GM20431 (cell line): ENCODE data around the gene PAM16.
"Not testable (repeated sequence)": the region's sequence is repeated elsewhere in the genome, so short reads cannot be mapped to it uniquely, and the experiment has no call there.

Source experiments
- in situ Hi-C: fragments of 300-500 bp; cut with MseI, MboI; formaldehyde crosslinking; loops from one replicate; pipeline ENCODE4 v1.15.0; 2020; ENCODE audit warnings: low sequenced_read_pairs; ENCODE audit not compliant: unreplicated experiment

PAM16 gene

DNA sequence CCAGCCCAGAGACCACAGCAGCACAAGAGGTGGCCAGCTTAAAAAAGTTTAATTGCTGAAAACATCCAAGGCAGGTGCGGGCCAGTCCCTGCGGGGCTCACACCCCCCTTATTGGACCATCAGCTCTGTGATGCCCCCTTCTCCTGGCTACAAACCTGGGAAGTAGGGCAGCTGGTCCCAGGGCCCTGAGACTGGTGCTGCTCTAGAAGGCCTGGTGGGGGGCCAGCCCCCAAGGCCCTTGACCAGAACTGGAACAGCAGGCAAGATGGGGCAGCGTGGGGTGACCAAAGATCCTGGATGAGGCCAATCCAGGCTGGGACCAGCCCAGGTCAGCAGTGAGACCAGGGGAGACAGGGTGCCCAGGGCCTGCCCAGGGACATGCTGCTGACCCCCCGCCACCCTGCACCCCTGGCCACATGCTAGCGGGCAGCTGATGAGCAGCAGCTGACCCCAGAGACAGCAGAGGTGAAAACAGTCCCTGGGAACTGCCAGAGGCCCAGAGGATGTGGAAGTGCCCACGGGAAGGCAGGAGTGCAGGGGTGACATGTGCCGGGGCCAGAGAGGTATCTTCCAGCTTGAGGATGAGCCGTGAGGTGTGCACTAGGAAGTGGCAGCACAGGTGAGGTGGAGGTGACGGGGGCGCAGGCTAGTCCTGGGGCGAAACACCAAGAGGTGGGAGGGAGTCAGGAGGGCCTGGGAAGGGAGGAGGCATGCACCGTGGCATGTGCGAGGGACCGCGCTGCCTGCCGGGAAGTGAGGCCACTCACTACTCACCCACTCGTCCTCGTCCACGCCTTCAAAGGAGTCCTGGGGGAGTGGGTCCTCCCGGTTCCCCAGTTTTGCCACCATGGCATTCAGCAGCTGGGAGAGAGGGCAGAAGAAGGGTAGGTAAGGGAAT, 3.6 kb upstream of the PAM16 start:
- in situ Hi-C loops = no loop called here

DNA sequence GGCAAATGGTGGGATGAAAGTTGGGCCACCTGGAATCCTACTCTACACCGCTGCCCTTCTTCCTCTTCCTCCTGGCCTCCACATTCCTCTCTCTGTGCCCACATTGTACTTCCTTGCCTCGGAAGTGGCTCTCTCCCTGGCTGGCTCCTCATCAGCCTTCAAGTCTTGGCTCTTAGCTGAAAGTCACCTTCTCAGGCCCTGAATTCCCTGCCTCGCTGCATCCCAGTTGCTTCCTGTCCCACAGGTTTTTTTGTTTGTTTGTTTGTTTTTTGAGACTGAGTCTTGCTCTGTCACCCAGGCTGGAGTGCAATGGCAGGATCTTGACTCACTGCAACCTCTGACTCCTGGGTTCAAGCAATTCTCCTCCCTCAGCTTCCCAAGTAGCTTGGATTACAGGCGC, 2.6 kb upstream of the PAM16 start:
- in situ Hi-C loops = no loop called here

GRCh38 chr16:4352843-4353242, 1.7 kb upstream of the PAM16 start:
- in situ Hi-C loops = no loop called here

DNA sequence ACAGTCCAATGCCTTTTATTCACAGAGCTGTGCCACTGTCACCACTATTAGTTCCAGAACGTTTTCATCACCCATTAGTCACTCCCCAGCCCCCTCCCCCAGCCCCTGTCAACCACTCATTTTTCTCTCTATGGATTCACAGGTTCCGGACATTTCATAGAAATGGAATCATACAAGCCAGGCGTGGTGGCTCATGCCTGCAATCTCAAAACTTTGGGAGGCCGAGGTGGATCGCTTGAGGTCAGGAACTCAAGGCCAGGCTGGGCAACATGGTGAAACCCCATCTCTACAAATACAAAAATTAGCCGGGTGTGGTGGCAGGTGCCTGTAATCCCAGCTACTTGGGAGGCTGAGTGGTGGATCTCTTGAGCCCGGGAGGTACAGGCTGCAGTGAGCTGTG, 759 bp upstream of the PAM16 start:
- in situ Hi-C loops = no loop called here

- in situ Hi-C loops = no loop called here
Observed at GRCh38 chr16:4350365-4350786, 745 bp downstream of the PAM16 start.

DNA sequence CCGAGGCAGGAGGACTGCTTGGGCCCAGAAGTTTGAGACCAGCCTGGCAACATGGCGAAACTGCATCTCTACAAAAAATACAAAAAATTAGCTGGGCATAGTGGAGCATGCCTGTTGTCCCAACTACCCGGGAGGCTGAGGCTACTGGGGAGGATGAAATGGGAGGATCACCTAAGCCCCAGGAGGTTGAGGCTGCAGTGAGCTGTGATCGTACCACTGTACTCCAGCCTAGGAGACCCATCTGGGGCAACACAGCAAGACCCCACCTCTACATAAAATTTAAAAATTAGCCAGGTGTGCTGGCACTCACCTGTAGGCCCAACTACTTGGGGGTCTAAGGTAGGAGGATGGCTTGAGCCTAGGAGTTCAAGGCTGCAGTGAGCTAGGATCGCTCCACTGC, 1.8 kb downstream of the PAM16 start:
- in situ Hi-C loops = no loop called here

DNA sequence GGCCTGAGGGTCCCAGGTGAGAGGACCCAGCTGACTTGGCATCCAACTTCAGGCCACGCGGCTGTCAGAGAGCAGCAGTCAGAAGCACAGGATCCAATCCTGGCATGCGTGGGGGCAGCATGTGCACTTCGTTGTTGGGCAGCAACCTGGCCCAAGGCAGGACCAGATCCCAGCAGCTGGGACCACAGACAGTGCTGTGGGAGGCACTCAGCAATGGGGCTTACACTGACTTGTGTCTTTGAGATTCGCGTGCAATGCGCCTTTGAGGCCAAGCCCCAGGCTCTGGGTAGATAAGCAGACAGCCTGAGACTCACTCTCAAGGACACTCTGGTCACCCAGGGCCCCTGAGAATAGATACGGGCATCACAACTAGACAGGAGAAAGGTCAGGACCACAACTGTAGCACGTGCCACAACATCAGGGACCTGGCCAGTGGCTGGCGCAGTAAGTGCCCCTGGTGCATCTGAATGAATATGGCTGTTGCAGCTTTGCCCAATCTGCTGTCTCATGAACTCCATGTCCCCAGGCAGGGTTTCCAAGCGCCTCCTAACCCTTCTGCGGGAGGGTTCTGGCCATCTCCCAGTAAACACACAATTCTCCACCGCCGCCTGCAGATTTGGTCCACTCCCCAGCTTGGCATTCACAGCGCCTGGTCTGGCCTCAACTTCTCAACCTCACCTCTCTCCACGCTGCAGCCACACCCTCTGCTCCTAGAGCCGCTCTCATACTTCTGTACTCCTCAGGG, 3.2 kb downstream of the PAM16 start:
- in situ Hi-C loops = no loop called here

DNA sequence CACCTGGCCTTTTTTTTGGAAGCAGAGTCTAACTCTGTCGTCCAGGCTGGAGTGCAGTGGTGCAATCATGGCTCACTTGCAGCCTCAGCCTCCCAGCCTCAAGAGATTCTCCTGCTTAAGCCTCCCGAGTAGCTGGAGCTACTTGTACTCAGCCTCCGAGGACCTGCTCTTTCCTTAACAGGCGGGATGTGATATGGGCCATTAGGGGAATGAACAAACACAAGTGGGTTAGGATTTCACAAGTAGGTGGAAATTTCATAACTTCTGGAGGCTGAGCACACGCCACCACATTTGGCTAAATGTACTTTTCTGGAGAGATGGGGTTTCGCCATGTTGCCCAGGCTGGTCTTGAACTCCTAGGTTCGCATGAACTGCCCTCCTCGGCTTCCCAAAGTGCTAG, 4.1 kb downstream of the PAM16 start:
- in situ Hi-C loops = no loop called here

DNA sequence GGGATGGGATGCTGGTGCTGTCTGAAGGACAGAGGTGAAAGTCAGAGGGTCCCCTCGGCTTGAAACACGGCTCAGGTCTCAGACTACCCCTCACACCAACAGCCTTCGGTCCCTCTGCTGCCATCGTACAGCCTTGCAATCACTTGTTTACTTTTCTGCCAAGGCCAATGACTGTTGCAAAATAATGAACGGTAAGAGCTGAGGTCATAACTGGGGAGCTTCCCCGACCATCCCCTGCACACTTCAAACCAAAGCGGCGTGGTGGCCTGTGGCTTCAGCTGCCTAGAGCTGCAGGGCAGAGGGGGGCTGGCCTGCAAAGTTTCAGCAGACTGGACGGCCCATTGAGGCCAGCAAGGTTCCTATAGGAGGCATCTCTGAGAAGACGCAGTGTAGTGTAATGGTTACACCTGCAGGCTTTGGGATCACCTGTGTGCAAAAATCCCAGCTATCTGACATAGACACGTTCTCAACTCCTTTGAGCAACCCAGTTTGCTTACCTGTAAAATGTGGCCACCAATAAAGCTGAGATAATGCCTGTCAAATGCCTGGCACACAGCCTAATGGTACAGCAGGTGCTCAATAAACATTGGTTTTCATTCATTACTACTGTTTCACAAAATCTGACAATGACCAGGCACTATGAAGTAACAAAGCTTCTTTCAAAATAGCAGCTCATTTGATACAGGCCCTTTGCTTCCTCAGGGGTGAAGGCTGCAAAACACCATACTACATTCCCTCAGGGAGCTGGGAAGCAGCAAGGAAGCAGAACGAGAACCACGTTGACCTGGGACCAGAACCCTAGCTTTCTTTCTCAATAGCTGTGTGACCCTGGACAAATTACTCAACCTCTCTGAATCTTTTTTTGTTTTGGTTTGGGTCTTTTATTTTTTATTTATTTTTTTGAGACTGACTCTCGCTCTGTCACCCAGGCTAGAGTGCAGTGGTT, 5.0 kb downstream of the PAM16 start:
- in situ Hi-C loops = no loop called here

- in situ Hi-C loops = no loop called here
Observed at GRCh38 chr16:4344983-4345835, 5.9 kb downstream of the PAM16 start.

DNA sequence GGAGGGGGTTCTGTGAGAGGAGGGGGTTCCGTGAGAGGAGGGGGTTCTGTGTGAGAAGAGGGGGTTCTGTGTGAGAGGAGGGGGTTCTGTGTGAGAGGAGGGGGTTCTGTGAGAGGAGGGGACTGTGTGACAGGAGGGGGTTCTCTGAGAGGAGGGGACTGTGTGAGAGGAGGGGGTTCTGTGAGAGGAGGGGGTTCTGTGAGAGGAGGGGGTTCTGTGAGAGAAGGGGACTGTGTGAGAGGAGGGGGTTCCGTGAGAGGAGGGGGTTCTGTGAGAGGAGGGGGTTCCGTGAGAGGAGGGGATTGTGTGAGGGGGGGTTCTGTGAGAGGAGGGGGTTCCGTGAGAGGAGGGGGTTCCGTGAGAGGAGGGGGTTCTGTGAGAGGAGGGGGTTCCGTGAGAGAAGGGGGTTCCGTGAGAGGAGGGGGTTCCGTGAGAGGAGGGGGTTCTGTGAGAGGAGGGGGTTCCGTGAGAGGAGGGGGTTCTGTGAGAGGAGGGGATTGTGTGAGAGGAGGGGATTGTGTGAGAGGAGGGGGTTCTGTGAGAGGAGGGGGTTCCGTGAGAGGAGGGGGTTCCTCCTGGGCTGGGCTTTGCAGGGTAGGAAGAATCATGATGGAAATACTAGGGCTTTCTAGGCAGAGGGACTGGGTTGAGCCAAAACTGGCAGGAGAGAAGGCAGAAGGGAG, 6.7 kb downstream of the PAM16 start:
- in situ Hi-C loops = not testable (repeated sequence)

GRCh38 chr16:4342866-4343744, 8.0 kb downstream of the PAM16 start:
- in situ Hi-C loops = no loop called here

- in situ Hi-C loops = no loop called here
Observed at GRCh38 chr16:4341250-4341649, 9.9 kb downstream of the PAM16 start.

DNA sequence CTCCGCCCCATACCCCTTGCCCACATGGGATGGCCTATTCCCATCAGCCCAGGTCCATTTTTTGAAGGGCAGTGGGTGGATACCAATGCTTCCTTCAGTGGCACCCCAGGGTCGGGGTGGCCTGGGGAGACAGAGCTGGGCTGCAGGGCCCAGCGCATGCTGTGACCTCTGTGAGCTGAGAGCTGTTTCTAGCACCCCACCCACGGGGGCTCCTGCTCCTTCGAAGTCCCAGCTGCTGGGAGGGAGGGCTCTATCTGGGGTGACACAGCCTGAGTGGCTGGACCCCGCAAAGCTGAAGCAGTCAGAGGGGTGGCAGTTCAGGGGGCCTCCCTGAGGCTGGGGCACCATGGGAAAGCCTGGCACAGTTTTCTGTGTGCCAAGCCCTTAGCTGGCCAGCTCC, 10.7 kb downstream of the PAM16 start:
- in situ Hi-C loops = no loop called here

DNA sequence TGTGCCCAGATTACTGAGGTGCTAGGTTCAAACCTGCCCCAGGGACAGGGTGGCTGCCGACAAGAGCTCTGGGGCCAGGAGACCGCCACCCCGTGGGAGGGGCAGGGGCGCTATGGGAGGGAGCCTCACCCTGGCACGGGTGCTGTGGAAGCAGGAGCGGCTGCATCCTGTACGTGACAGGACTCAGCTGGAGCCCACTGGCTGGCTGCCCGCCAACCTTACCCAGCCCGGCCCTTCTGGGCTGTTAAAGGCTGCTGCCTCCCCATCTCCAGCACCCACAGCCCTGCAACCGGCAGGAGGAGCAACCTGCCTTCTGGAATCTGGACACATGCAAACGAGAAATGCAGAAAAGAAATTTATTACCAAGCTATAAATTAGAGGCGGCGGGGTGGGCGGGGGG, 11.2 kb downstream of the PAM16 start:
- in situ Hi-C loops = loop anchor here (10.0 kb wide), 1 partner anchor 55 kb away; no protein-coding TSS in a partner anchor

DNA sequence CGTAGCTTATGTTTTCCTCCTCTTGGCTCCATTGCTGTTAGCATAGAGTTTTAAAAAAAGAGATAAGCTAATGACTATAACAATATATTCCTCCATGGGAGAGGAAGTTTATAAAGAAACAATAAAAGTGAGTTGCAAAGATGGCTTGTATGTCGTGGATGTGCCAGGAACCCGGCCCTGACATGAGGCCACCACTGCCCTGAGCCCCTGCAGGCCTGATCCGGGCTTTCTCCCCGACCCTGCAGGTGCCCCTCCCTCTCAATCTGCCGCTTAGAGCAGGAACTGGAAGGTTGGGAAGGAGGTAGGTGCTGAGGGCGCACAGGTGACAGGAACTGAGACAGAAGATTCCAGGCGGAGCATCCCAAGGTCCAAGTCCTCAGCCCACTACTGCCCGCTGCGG, 11.7 kb downstream of the PAM16 start:
- in situ Hi-C loops = loop anchor here (10.0 kb wide), 1 partner anchor 55 kb away; no protein-coding TSS in a partner anchor

- in situ Hi-C loops = loop anchor here (10.0 kb wide), 1 partner anchor 54 kb away; no protein-coding TSS in a partner anchor
Observed at GRCh38 chr16:4338712-4339299, 12.3 kb downstream of the PAM16 start.
